K562 (cell line): ENCODE data around the gene USP16. TPM values are rescaled to one million over a fixed set of nuclear protein-coding genes. Genes with fewer than 3 reads are reported as not detected.

ENCODE experiments used
- ATAC-seq: fragments of 200-7000 bp; cut with Tn5 transposase; 3 replicates; pipeline ENCODE4 v1.9.1; 2020; ENCODE audit warnings: moderate library complexity
- BruUV-seq: library from RNA; stranded (reverse); fragments of 400-500 nt; replicated peaks from 2 replicates; lab custom pipeline; 2021; lab: Mats Ljungman, UMichigan
- CTCF ChIA-PET: fragments of 300-600 bp; formaldehyde crosslinking; extraction: SDS; loops from one replicate; lab custom pipeline; 2021; ENCODE audit warnings: low intra/inter-chr PET ratio; lab: Yijun Ruan, JAX
- POLR2A ChIA-PET: fragments of 300-600, 350-650 bp; sonication (Branson Sonifier 250); formaldehyde crosslinking; extraction: SDS; loops from one replicate; lab custom pipeline; 2021; ENCODE audit warnings: antibody characterized with exemption, inconsistent platforms; lab: Yijun Ruan, JAX
- DNase-seq, 4 experiments: peaks; one replicate each; pipeline versions ENCODE4 v3.0.0 to v3.0.0-alpha.2; 2011 to 2018; ENCODE audit warnings: low spot score in 3 of 4, mixed read lengths in 3 of 4; ENCODE audit errors: extremely low read depth in 1 of 4
- FAIRE-seq: peaks from 2 replicates; lab custom pipeline; 2011; peaks lifted over from hg19 to GRCh38; lab: Jason Lieb, UNC
- H2AFZ ChIP-seq: 2 replicates; pipeline ENCODE4 v1.6.0; 2011; ENCODE audit warnings: low read depth, low read length, control low read depth, inconsistent platforms
- H3K27ac ChIP-seq: fragments of 200-600 bp; 3 replicates; pipeline ENCODE4 v1.8.0; 2011; ENCODE audit warnings: low read depth, mild to moderate bottlenecking, control low read depth, inconsistent platforms, low read length, moderate library complexity, mixed read lengths; ENCODE audit errors: extremely low read depth
- H3K27me3 ChIP-seq, 2 experiments: fragments of 300-600 bp in 1 of 2; 2 replicates in 1 of 2; 3 replicates in 1 of 2; pipeline versions ENCODE4 v1.6.0 to v1.8.0; 2011; ENCODE audit warnings: inconsistent platforms in 2 of 2, low read length in 2 of 2, mild to moderate bottlenecking in 1 of 2, mixed read lengths in 1 of 2, moderate library complexity in 1 of 2; ENCODE audit not compliant: control insufficient read depth in 2 of 2, insufficient read depth in 2 of 2
- H3K36me3 ChIP-seq: fragments of 300-600 bp; 3 replicates; pipeline ENCODE4 v1.8.0; 2011; ENCODE audit warnings: mild to moderate bottlenecking, low read length, inconsistent platforms; ENCODE audit not compliant: control insufficient read depth, insufficient read depth
- H3K4me1 ChIP-seq, 2 experiments: fragments of 200-600 bp in 1 of 2; replicated peaks in 1 of 2; 2 replicates in 1 of 2; 3 replicates in 1 of 2; pipeline versions ENCODE4 v1.5.1 to v1.8.0; 2011; ENCODE audit warnings: inconsistent platforms in 2 of 2, low read length in 2 of 2, mild to moderate bottlenecking in 1 of 2, mixed read lengths in 1 of 2, moderate library complexity in 1 of 2; ENCODE audit not compliant: control insufficient read depth in 2 of 2, insufficient read depth in 2 of 2
- H3K4me2 ChIP-seq: 2 replicates; pipeline ENCODE4 v1.6.1; 2011; ENCODE audit warnings: low read length, control low read depth, inconsistent platforms, mixed read lengths; ENCODE audit not compliant: insufficient read depth
- H3K4me3 ChIP-seq: fragments of 200-600 bp; sonication (generic), shearing (Covaris generic); 2 replicates; pipeline ENCODE4 v1.5.1; 2016; ENCODE audit warnings: control low read depth, inconsistent platforms
- H3K79me2 ChIP-seq: fragments of 200-600 bp; 3 replicates; pipeline ENCODE4 v1.8.0; 2011; ENCODE audit warnings: low read length, inconsistent platforms; ENCODE audit not compliant: control insufficient read depth, insufficient read depth
- H3K9ac ChIP-seq, 2 experiments: 2 replicates each; pipeline versions ENCODE4 v1.6.0 to v1.6.1; 2011; ENCODE audit warnings: low read depth in 2 of 2, low read length in 2 of 2, control low read depth in 1 of 2, inconsistent platforms in 1 of 2, mild to moderate bottlenecking in 1 of 2, mixed read lengths in 1 of 2; ENCODE audit not compliant: insufficient read depth in 1 of 2
- H3K9me1 ChIP-seq: one replicate; pipeline ENCODE4 v1.6.0; 2011; ENCODE audit warnings: inconsistent platforms, mild to moderate bottlenecking, low read length, moderate library complexity; ENCODE audit not compliant: control insufficient read depth, insufficient read depth
- H3K9me3 ChIP-seq: replicated peaks from 2 replicates; pipeline ENCODE4 v1.5.1; 2011; ENCODE audit warnings: low read depth, low read length, inconsistent platforms; ENCODE audit not compliant: control insufficient read depth, insufficient read depth
- H4K20me1 ChIP-seq: replicated peaks from 2 replicates; pipeline ENCODE4 v1.6.1; 2011; ENCODE audit warnings: low read length, inconsistent platforms, mixed read lengths; ENCODE audit not compliant: control insufficient read depth, insufficient read depth
- ARID1B ChIP-seq: fragments of 450-650 bp; IDR thresholded peaks from 2 replicates; pipeline ENCODE4 v1.6.1; 2016; ENCODE audit warnings: antibody characterized with exemption, mild to moderate bottlenecking, inconsistent platforms
- CTBP1 ChIP-seq: fragments of 450-650 bp; IDR thresholded peaks from 2 replicates; pipeline ENCODE4 v1.6.1; 2016; ENCODE audit warnings: borderline replicate concordance
- DDX20 ChIP-seq: fragments of 450-650 bp; IDR thresholded peaks from 2 replicates; pipeline ENCODE4 v1.6.1; 2016; ENCODE audit warnings: missing genetic modification characterization, low read depth, mild to moderate bottlenecking, missing compliant biosample characterization, moderate library complexity
- ETV6 ChIP-seq, 3 experiments: fragments of 150-350 bp in 1 of 3; sonication (generic) in 1 of 3; formaldehyde crosslinking in 1 of 3; IDR thresholded peaks; 2 replicates each; pipeline versions ENCODE4 v1.6.1 to v1.8.0; 2014 to 2022; ENCODE audit warnings: borderline replicate concordance in 2 of 3, low read depth in 2 of 3, antibody characterized with exemption in 1 of 3, low read length in 1 of 3, mild to moderate bottlenecking in 1 of 3, missing genetic modification reagents in 1 of 3
- JUNB ChIP-seq: fragments of 450-650 bp; formaldehyde crosslinking; conservative IDR thresholded peaks from 2 replicates; pipeline ENCODE4 v1.4.0; 2020; ENCODE audit warnings: mild to moderate bottlenecking
- NFXL1 ChIP-seq: fragments of 450-650 bp; formaldehyde crosslinking; IDR thresholded peaks from 2 replicates; pipeline ENCODE4 v1.4.0; 2021; ENCODE audit warnings: mild to moderate bottlenecking
- PCBP2 ChIP-seq: fragments of 200-400 bp; formaldehyde crosslinking; IDR thresholded peaks from 2 replicates; pipeline ENCODE4 v1.6.1; 2018; ENCODE audit warnings: low read length, low read depth, mild to moderate bottlenecking, moderate library complexity; ENCODE audit not compliant: poor library complexity, severe bottlenecking
- PRMT5 ChIP-seq: sonication (generic); formaldehyde crosslinking; IDR thresholded peaks from 2 replicates; pipeline ENCODE4 v1.5.0; 2020; ENCODE audit warnings: missing genetic modification reagents
- STAG1 ChIP-seq: sonication (generic); formaldehyde crosslinking; IDR thresholded peaks from 2 replicates; pipeline ENCODE4 v1.5.0; 2020; ENCODE audit warnings: missing genetic modification reagents, borderline replicate concordance
- TCF7 ChIP-seq: sonication (generic); IDR thresholded peaks from 2 replicates; pipeline ENCODE4 v1.6.1; 2016; ENCODE audit warnings: antibody characterized with exemption, borderline replicate concordance
- TFAM ChIP-seq: fragments of 250-450 bp; sonication (Bioruptor Pico); conservative IDR thresholded peaks from 2 replicates; pipeline ENCODE4 v1.5.0; 2021; ENCODE audit warnings: mild to moderate bottlenecking, moderate library complexity
- ZNF282 ChIP-seq: sonication (generic); formaldehyde crosslinking; IDR thresholded peaks from 2 replicates; pipeline ENCODE4 v1.8.1; 2023; ENCODE audit warnings: missing genetic modification reagents
- ZNF655 ChIP-seq: fragments of 250-450 bp; sonication (Bioruptor Pico); IDR thresholded peaks from 2 replicates; pipeline ENCODE4 v1.5.0; 2021
- WGBS: fragments of 100-300 bp; shearing (Covaris generic); methylation state at CpG from one replicate; pipeline ENCODE4 v1.1.6; 2016; ENCODE audit warnings: low coverage, mixed read lengths; ENCODE audit not compliant: insufficient coverage; ENCODE audit errors: missing lambda C conversion rate; 5-methylcytosine and 5-hydroxymethylcytosine counted together
- in situ Hi-C: fragments of 300-500 bp; cut with MboI; formaldehyde crosslinking; loops from 4 replicates; pipeline ENCODE4 v1.15.0; 2018; ENCODE audit warnings: inconsistent platforms, mixed read lengths
- intact Hi-C: fragments of 100-400 bp; cut with micrococcal nuclease; formaldehyde crosslinking; loops from 2 replicates; pipeline ENCODE4 v1.14.2; 2022
- polyA plus RNA-seq, 8 experiments: library from polyadenylated mRNA; depleted of rRNA in 4 of 8; stranded (reverse) in 5 of 8; unstranded in 3 of 8; fragments of >200 nt; fragmentation: Nextera tagmentation in 2 of 8; fragmentation: Illumina TruSeq in 1 of 8; extraction: Ambion mirVana in 2 of 8; extraction: Trizol in 1 of 8; gene quantifications; 2 replicates each; pipeline versions ENCODE4 v1.2.1 to v1.2.3, GENCODE V29; 2011 to 2014; ENCODE audit warnings: inconsistent platforms in 1 of 8, missing spikeins in 1 of 8
- total RNA-seq, 7 experiments: library from RNA; depleted of rRNA in 6 of 7; stranded (reverse); fragments of >200 nt in 6 of 7; fragmentation: Illumina TruSeq in 2 of 7; extraction: Trizol in 2 of 7; gene quantifications; 2 replicates each; pipeline versions ENCODE4 v1.2.1 to v1.2.3, GENCODE V29; 2011 to 2021; ENCODE audit warnings: low replicate concordance in 1 of 7
- TF ChIP-seq, protein P1 (sequence below): IDR thresholded peaks from 2 replicates; pipeline ENCODE4 v1.6.1; 2016; ENCODE audit warnings: missing genetic modification characterization, missing compliant biosample characterization
- TF ChIP-seq, protein P2 (sequence below): fragments of 250-450 bp; sonication (Bioruptor Pico); IDR thresholded peaks from 2 replicates; pipeline ENCODE4 v1.5.0; 2020; ENCODE audit warnings: mild to moderate bottlenecking, borderline replicate concordance

USP16 gene
- total and polyA plus RNA-seq, 9 of the 15 experiments (the other 6 are each of a cell fraction or from before 2014, with no cell fraction given), result 38.4 to 90.9 (median 62.8) TPM

GRCh38 chr21:29053656-29054055 lies 29.2 kb downstream of the USP16 start:
- Histone ChIP-seq H3K27ac (no peak overlapping the region), H3K4me1 (no peaks in the 10 kb centered on the region), H3K27me3 (no peaks in the 10 kb centered on the region), H3K4me3 (no peak overlapping the region), H3K9ac (no peak overlapping the region), H3K4me2 (no peak overlapping the region), H2AFZ (no peak overlapping the region), H3K36me3 (peaks cover 92% of the 10 kb centered on the region), H4K20me1 (no peaks in the 10 kb centered on the region), H3K9me3 (no peaks in the 10 kb centered on the region), H3K79me2 (no peaks in the 10 kb centered on the region), H3K9me1 (no peaks in the 10 kb centered on the region)
- CTCF ChIA-PET, result no interaction called here
- in situ Hi-C loops, result no loop called here
- 90% methylated on average over 4 of the region's 4 CpGs for WGBS
- intact Hi-C loops, result no loop called here
- ATAC-seq (no peak; the same call in 1 of the 3 replicates), FAIRE-seq (no peak), DNase-seq (no peak)
- no peak for TF ChIP-seq ZNF282 (CRISPR knock-in tag)
- no peak for TF ChIP-seq ZNF655
- TF ChIP-seq CTBP1, result no peak
- no peak for TF ChIP-seq PCBP2
- no peak for TF ChIP-seq STAG1 (CRISPR knock-in tag)
- no peak for TF ChIP-seq ARID1B
- TF ChIP-seq TCF7, result no peak
- TF ChIP-seq PRMT5, result no peak
- TF ChIP-seq, protein P1, sequence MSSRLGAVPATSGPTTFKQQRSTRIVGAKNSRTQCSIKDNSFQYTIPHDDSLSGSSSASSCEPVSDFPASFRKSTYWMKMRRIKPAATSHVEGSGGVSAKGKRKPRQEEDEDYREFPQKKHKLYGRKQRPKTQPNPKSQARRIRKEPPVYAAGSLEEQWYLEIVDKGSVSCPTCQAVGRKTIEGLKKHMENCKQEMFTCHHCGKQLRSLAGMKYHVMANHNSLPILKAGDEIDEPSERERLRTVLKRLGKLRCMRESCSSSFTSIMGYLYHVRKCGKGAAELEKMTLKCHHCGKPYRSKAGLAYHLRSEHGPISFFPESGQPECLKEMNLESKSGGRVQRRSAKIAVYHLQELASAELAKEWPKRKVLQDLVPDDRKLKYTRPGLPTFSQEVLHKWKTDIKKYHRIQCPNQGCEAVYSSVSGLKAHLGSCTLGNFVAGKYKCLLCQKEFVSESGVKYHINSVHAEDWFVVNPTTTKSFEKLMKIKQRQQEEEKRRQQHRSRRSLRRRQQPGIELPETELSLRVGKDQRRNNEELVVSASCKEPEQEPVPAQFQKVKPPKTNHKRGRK (tag), result no peak
- TF ChIP-seq DDX20 (tag), result no peak
- no peak for TF ChIP-seq JUNB (CRISPR knock-in tag)
- TF ChIP-seq, protein P2, sequence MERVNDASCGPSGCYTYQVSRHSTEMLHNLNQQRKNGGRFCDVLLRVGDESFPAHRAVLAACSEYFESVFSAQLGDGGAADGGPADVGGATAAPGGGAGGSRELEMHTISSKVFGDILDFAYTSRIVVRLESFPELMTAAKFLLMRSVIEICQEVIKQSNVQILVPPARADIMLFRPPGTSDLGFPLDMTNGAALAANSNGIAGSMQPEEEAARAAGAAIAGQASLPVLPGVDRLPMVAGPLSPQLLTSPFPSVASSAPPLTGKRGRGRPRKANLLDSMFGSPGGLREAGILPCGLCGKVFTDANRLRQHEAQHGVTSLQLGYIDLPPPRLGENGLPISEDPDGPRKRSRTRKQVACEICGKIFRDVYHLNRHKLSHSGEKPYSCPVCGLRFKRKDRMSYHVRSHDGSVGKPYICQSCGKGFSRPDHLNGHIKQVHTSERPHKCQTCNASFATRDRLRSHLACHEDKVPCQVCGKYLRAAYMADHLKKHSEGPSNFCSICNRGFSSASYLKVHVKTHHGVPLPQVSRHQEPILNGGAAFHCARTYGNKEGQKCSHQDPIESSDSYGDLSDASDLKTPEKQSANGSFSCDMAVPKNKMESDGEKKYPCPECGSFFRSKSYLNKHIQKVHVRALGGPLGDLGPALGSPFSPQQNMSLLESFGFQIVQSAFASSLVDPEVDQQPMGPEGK (CRISPR knock-in tag), result no peak
- no peak for TF ChIP-seq NFXL1
- no peak for TF ChIP-seq TFAM (CRISPR knock-in tag)
- TF ChIP-seq ETV6 (IDR thresholded peaks at IDR 0.05; ENCODE audit: borderline replicate concordance in 1 of 2, low read depth in 2 of 2, low read length in 1 of 2), result no peak
- no peak for TF ChIP-seq ETV6 (CRISPR knock-in tag; IDR thresholded peaks at IDR 0.05; ENCODE audit: borderline replicate concordance)
- POLR2A ChIA-PET, result interaction anchor here (1.2 kb wide), 1 partner anchor 28 kb away, joined by 3 read pairs; no protein-coding TSS in a partner anchor
- TSS peak; percentile 30 for BruUV-seq
